Tibial nerve (tissue), 4 donors: ENCODE measurements around the gene FIBCD1. TPM values are rescaled to one million over a fixed set of nuclear protein-coding genes. Genes with fewer than 3 reads are reported as not detected.

Source experiments
- DNase-seq, 2 donors: peaks; one replicate each; pipeline ENCODE4 v3.0.0-alpha.2; 2019; ENCODE audit warnings: low spot score in 2 of 2
- H3K27ac ChIP-seq, 4 donors: fragments of 200-600 bp; sonication (generic) in 3 of 4; one replicate each; pipeline ENCODE4 v1.5.1; 2017 to 2019; ENCODE audit warnings: mild to moderate bottlenecking in 1 of 4
- H3K27me3 ChIP-seq, 2 donors: fragments of 200-600 bp; sonication (generic) in 1 of 2; one replicate each; pipeline versions ENCODE4 v1.5.1 to v1.6.0; 2017 to 2019
- H3K36me3 ChIP-seq, 3 donors: fragments of 200-600 bp; sonication (generic); one replicate each; pipeline ENCODE4 v1.5.1; 2018 to 2019
- H3K4me1 ChIP-seq, 4 donors: fragments of 200-600 bp; sonication (generic) in 3 of 4; one replicate each; pipeline ENCODE4 v1.5.1; 2017 to 2019
- H3K4me3 ChIP-seq, 4 donors: fragments of 200-600 bp; sonication (generic) in 3 of 4; one replicate each; pipeline ENCODE4 v1.5.1; 2017 to 2019; ENCODE audit warnings: mild to moderate bottlenecking in 1 of 4, moderate library complexity in 1 of 4
- H3K9me3 ChIP-seq, 4 donors: fragments of 200-600 bp; sonication (generic) in 3 of 4; one replicate each; pipeline ENCODE4 v1.5.1; 2017 to 2019
- CTCF ChIP-seq, 5 experiments: fragments of 200-600 bp in 3 of 5; fragments of 450-650 bp in 2 of 5; sonication (generic) in 3 of 5; IDR thresholded peaks; one replicate each; pipeline ENCODE4 v1.5.1; 2016 to 2019; ENCODE audit warnings: antibody characterized with exemption in 5 of 5, mild to moderate bottlenecking in 3 of 5, moderate library complexity in 2 of 5
- EP300 ChIP-seq, 2 donors: sonication (generic); formaldehyde crosslinking; IDR thresholded peaks; one replicate each; pipeline ENCODE4 v1.6.1; 2017; ENCODE audit warnings: antibody characterized with exemption in 2 of 2, mild to moderate bottlenecking in 1 of 2
- POLR2A ChIP-seq, 2 donors: fragments of 450-650 bp; IDR thresholded peaks; one replicate each; pipeline ENCODE4 v1.6.1; 2017; ENCODE audit warnings: antibody characterized with exemption in 2 of 2, mild to moderate bottlenecking in 2 of 2, moderate library complexity in 2 of 2
- WGBS, 2 donors: methylation state at CpG; one replicate each; pipeline ENCODE4 v1.1.5; 2018; 5-methylcytosine and 5-hydroxymethylcytosine counted together
- total RNA-seq, 4 donors: library from RNA; depleted of rRNA; stranded (reverse); fragments of >200 nt; gene quantifications; one replicate each; pipeline ENCODE4 v1.1.0, GENCODE V29; 2016

Gene FIBCD1
- total RNA-seq, 4 donors from 2014 or later = not detected

- peaks cover 0 to 61% of the 10 kb centered on the region in 2 donors for H3K27me3 ChIP-seq
- no peak overlapping the region for H3K4me3 ChIP-seq
- no peaks in the 10 kb centered on the region for H3K36me3 ChIP-seq
- WGBS, 2 donors = 57 to 59% methylated on average over 24 of the region's 24 CpGs
- H3K9me3 ChIP-seq = no peaks in the 10 kb centered on the region
- no peaks in the 10 kb centered on the region for H3K4me1 ChIP-seq
- no peak for DNase-seq
- H3K27ac ChIP-seq = no peak overlapping the region
- TF ChIP-seq POLR2A (IDR thresholded peaks at IDR 0.05) (no peak), EP300 (IDR thresholded peaks at IDR 0.05) (no peak), CTCF (IDR thresholded peaks at IDR 0.05) (no peak)
Observed at GRCh38 chr9:130986356-130986965, 47.4 kb upstream of the FIBCD1 start.

GRCh38 chr9:130985606-130986162 lies 46.6 kb upstream of the FIBCD1 start:
- Histone ChIP-seq H3K4me3 (no peak overlapping the region), H3K4me1 (no peaks in the 10 kb centered on the region), H3K9me3 (no peaks in the 10 kb centered on the region), H3K27ac (no peak overlapping the region), H3K27me3 (peaks cover 0 to 60% of the 10 kb centered on the region in 2 donors), H3K36me3 (no peaks in the 10 kb centered on the region)
- TF ChIP-seq CTCF (IDR thresholded peaks at IDR 0.05) = no peak
- TF ChIP-seq EP300 (IDR thresholded peaks at IDR 0.05) = no peak
- no peak for TF ChIP-seq POLR2A (IDR thresholded peaks at IDR 0.05)
- 75 to 79% methylated on average over 5 of the region's 5 CpGs for WGBS, 2 donors
- no peak for DNase-seq

DNA sequence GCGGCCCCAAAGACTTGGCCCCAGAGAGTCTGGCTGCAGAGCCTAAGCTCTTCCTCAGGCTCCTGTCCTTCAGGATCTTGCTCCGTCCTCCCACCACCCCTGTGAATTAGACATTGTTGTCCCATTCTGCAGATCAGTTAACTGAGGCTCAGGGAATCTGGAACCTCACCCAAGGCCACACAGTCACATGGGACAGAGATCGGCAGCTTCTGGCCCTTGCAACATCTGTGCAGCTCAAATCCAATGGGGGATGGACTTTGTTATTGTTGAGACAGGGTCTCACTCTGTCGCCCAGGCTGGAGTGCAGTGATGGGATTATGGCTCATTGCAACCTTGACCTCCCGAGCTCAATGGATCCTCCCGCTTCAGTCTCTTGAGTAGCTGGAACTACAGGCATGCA lies 46.0 kb upstream of the FIBCD1 start:
- no peak overlapping the region for H3K27ac ChIP-seq
- peaks cover 0 to 59% of the 10 kb centered on the region in 2 donors for H3K27me3 ChIP-seq
- no peaks in the 10 kb centered on the region for H3K9me3 ChIP-seq
- H3K36me3 ChIP-seq = no peaks in the 10 kb centered on the region
- no peak for DNase-seq
- H3K4me1 ChIP-seq = no peaks in the 10 kb centered on the region
- 84% methylated on average over 6 of the region's 6 CpGs for WGBS, 2 donors
- H3K4me3 ChIP-seq = no peak overlapping the region
- TF ChIP-seq EP300 (IDR thresholded peaks at IDR 0.05) (no peak), CTCF (IDR thresholded peaks at IDR 0.05) (no peak), POLR2A (IDR thresholded peaks at IDR 0.05) (no peak)

- no peak overlapping the region for H3K4me3 ChIP-seq
- H3K9me3 ChIP-seq = no peaks in the 10 kb centered on the region
- H3K27ac ChIP-seq = no peak overlapping the region
- WGBS, 2 donors = 73 to 79% methylated on average over 8 of the region's 8 CpGs
- H3K36me3 ChIP-seq = no peaks in the 10 kb centered on the region
- peaks cover 0 to 57% of the 10 kb centered on the region in 2 donors for H3K27me3 ChIP-seq
- no peak for DNase-seq
- no peaks in the 10 kb centered on the region for H3K4me1 ChIP-seq
- no peak for TF ChIP-seq POLR2A (IDR thresholded peaks at IDR 0.05)
- TF ChIP-seq EP300 (IDR thresholded peaks at IDR 0.05) = no peak
- TF ChIP-seq CTCF (IDR thresholded peaks at IDR 0.05) = no peak
Observed at GRCh38 chr9:130984521-130984920, 45.5 kb upstream of the FIBCD1 start.

- Histone ChIP-seq H3K4me1 (no peaks in the 10 kb centered on the region), H3K36me3 (no peaks in the 10 kb centered on the region), H3K27ac (no peak overlapping the region), H3K27me3 (peaks cover 0 to 54% of the 10 kb centered on the region in 2 donors), H3K4me3 (no peak overlapping the region), H3K9me3 (no peaks in the 10 kb centered on the region)
- no peak for TF ChIP-seq CTCF (IDR thresholded peaks at IDR 0.05)
- TF ChIP-seq EP300 (IDR thresholded peaks at IDR 0.05) = no peak
- TF ChIP-seq POLR2A (IDR thresholded peaks at IDR 0.05) = no peak
- 62 to 64% methylated on average over 11 of the region's 11 CpGs for WGBS, 2 donors
- DNase-seq = no peak
Observed at GRCh38 chr9:130983970-130984369, 44.9 kb upstream of the FIBCD1 start.
